ENCODE data around the gene MTTP. TPM values are rescaled to one million over a fixed set of nuclear protein-coding genes. Genes with fewer than 3 reads are reported as not detected.

The MTTP gene
- total and polyA plus RNA-seq, 2 experiments from 2014 or later = 40.1 to 92.2 TPM

- Histone ChIP-seq H3K79me2 (no peaks in the 10 kb centered on the region), H2AFZ (no peak overlapping the region), H3K27me3 (no peaks in the 10 kb centered on the region), H3K4me2 (no peak overlapping the region), H3K36me3 (replicated peaks; ENCODE audit: insufficient read depth, low read depth) (no peaks in the 10 kb centered on the region), H3K27ac (no peak overlapping the region), H3K9me3 (ENCODE audit: low read depth) (no peaks in the 10 kb centered on the region), H3K9me2 (replicated peaks; ENCODE audit: insufficient read depth) (peaks cover 5% of the 10 kb centered on the region), H4K20me1 (ENCODE audit: insufficient read depth, poor library complexity, severe bottlenecking) (no peaks in the 10 kb centered on the region), H3K4me1 (ENCODE audit: insufficient read depth) (no peaks in the 10 kb centered on the region), H3K4me3 (no peak overlapping the region)
- TF ChIP-seq EZH2 (IDR thresholded peaks at IDR 0.05; ENCODE audit: borderline replicate concordance) (no peak), CTCF (IDR thresholded peaks at IDR 0.05; ENCODE audit: poor library complexity) (no peak), EZH2phosphoT487 (IDR thresholded peaks at IDR 0.05; ENCODE audit: low read depth, severe bottlenecking, unreplicated experiment) (no peak)
- WGBS (ENCODE audit: low lambda C conversion rate, missing lambda C conversion rate) = 73% methylated on average over 4 of the region's 4 CpGs
- DNase-seq (ENCODE audit: low spot score) = no peak
Measured at GRCh38 chr4:99624141-99624719, 49.6 kb downstream of the MTTP start.

- WGBS (ENCODE audit: low lambda C conversion rate, missing lambda C conversion rate) = 74% methylated on average over 5 of the region's 5 CpGs
- Histone ChIP-seq H3K36me3 (replicated peaks; ENCODE audit: insufficient read depth, low read depth) (no peaks in the 10 kb centered on the region), H3K4me3 (no peak overlapping the region), H3K79me2 (no peaks in the 10 kb centered on the region), H3K27me3 (no peaks in the 10 kb centered on the region), H3K9me3 (ENCODE audit: low read depth) (no peaks in the 10 kb centered on the region), H3K4me1 (ENCODE audit: insufficient read depth) (no peaks in the 10 kb centered on the region), H3K9me2 (replicated peaks; ENCODE audit: insufficient read depth) (peaks cover 5% of the 10 kb centered on the region), H2AFZ (no peak overlapping the region), H3K4me2 (no peak overlapping the region), H3K27ac (no peak overlapping the region), H4K20me1 (ENCODE audit: insufficient read depth, poor library complexity, severe bottlenecking) (no peaks in the 10 kb centered on the region)
- no peak for DNase-seq (ENCODE audit: low spot score)
- TF ChIP-seq EZH2 (IDR thresholded peaks at IDR 0.05; ENCODE audit: borderline replicate concordance) = no peak
- no peak for TF ChIP-seq CTCF (IDR thresholded peaks at IDR 0.05; ENCODE audit: poor library complexity)
- TF ChIP-seq EZH2phosphoT487 (IDR thresholded peaks at IDR 0.05; ENCODE audit: low read depth, severe bottlenecking, unreplicated experiment) = no peak
Measured at GRCh38 chr4:99625369-99625768, 50.7 kb downstream of the MTTP start.

- no peaks in the 10 kb centered on the region for H4K20me1 ChIP-seq (ENCODE audit: insufficient read depth, poor library complexity, severe bottlenecking)
- no peaks in the 10 kb centered on the region for H3K79me2 ChIP-seq
- no peak for TF ChIP-seq CTCF (IDR thresholded peaks at IDR 0.05; ENCODE audit: poor library complexity)
- no peak for TF ChIP-seq EZH2 (IDR thresholded peaks at IDR 0.05; ENCODE audit: borderline replicate concordance)
- TF ChIP-seq EZH2phosphoT487 (IDR thresholded peaks at IDR 0.05; ENCODE audit: low read depth, severe bottlenecking, unreplicated experiment) = no peak
- no peak overlapping the region for H2AFZ ChIP-seq
- H3K9me3 ChIP-seq (ENCODE audit: low read depth) = no peaks in the 10 kb centered on the region
- H3K27me3 ChIP-seq = no peaks in the 10 kb centered on the region
- no peaks in the 10 kb centered on the region for H3K36me3 ChIP-seq (replicated peaks; ENCODE audit: insufficient read depth, low read depth)
- WGBS (ENCODE audit: low lambda C conversion rate, missing lambda C conversion rate) = 71% methylated on average over 1 of the region's 1 CpG
- no peak overlapping the region for H3K4me3 ChIP-seq
- no peak overlapping the region for H3K27ac ChIP-seq
- H3K9me2 ChIP-seq (replicated peaks; ENCODE audit: insufficient read depth) = peaks cover 5% of the 10 kb centered on the region
- DNase-seq (ENCODE audit: low spot score) = no peak
- no peak overlapping the region for H3K4me2 ChIP-seq
- H3K4me1 ChIP-seq (ENCODE audit: insufficient read depth) = no peaks in the 10 kb centered on the region
Measured at GRCh38 chr4:99628040-99628439, 53.4 kb downstream of the MTTP start.

Measured in hepatocyte (in vitro differentiated cells).